Prostate gland (tissue), 2 donors: ENCODE results near the gene RPS27L.

Source experiments
- CTCF ChIP-seq, 4 experiments: fragments of 200-600 bp in 2 of 4; fragments of 450-650 bp in 2 of 4; sonication (generic) in 2 of 4; IDR thresholded peaks; 1 replicate in 3 of 4; 2 replicates in 1 of 4; pipeline ENCODE4 v1.5.1; 2016 to 2019; ENCODE audit warnings: antibody characterized with exemption in 4 of 4, mild to moderate bottlenecking in 2 of 4, moderate library complexity in 2 of 4
- POLR2A ChIP-seq: fragments of 450-650 bp; IDR thresholded peaks from one replicate; pipeline ENCODE4 v1.6.1; 2016; ENCODE audit warnings: antibody characterized with exemption, mild to moderate bottlenecking
- POLR2AphosphoS5 ChIP-seq: sonication (generic); formaldehyde crosslinking; IDR thresholded peaks from one replicate; pipeline ENCODE4 v1.6.1; 2017; ENCODE audit warnings: antibody characterized with exemption

- TF ChIP-seq POLR2A = no peak
- no peak for TF ChIP-seq POLR2AphosphoS5
- no peak for TF ChIP-seq CTCF (IDR thresholded peaks at IDR 0.05)
Measured at GRCh38 chr15:63166219-63166618, 8.9 kb upstream of the RPS27L start.
